Muscle of back (tissue), 11 donors: ENCODE data around the gene GFI1. TPM values are rescaled to one million over a fixed set of nuclear protein-coding genes. Genes with fewer than 3 reads are reported as not detected.

ENCODE experiments used
- DNase-seq, 3 donors: peaks; one replicate each; pipeline versions ENCODE4 v3.0.0 to v3.0.0-alpha.2; 2013
- polyA plus RNA-seq, 10 donors: library from polyadenylated mRNA; unstranded; fragments of 120-200 nt; gene quantifications; one replicate each; pipeline ENCODE4 v1.2.1, GENCODE V29; 2013; ENCODE audit not compliant: insufficient read length in 10 of 10

Gene GFI1
- polyA plus RNA-seq, 10 donors: 0.13 to 1.0 (median 0.20) TPM

- DNase-seq: no peak
Measured at GRCh38 chr1:92488416-92488815, 1.7 kb upstream of the GFI1 start.

- DNase-seq: peak in 1 of 3 donors; percentile 12
Measured at GRCh38 chr1:92487078-92487605, 417 bp upstream of the GFI1 start.

- DNase-seq: peak in 1 of 3 donors; percentile 65
Measured at GRCh38 chr1:92485381-92486250, 1.1 kb downstream of the GFI1 start.

GRCh38 chr1:92484472-92485380 lies 2.0 kb downstream of the GFI1 start:
- DNase-seq: peak in 1 of 3 donors; percentile 71

- DNase-seq: peak in 1 of 3 donors; percentile 45
Measured at GRCh38 chr1:92483610-92484471, 2.9 kb downstream of the GFI1 start.

GRCh38 chr1:92482665-92483609 lies 3.8 kb downstream of the GFI1 start:
- peak in 1 of 3 donors; percentile 50 for DNase-seq

- DNase-seq: peak in 1 of 3 donors; percentile 70
Measured at GRCh38 chr1:92481971-92482664, 4.6 kb downstream of the GFI1 start.

- DNase-seq: peak in 1 of 3 donors; percentile 45
Measured at GRCh38 chr1:92481599-92481925, 5.2 kb downstream of the GFI1 start.

GRCh38 chr1:92480813-92481598 lies 5.7 kb downstream of the GFI1 start:
- DNase-seq: peak in 1 of 3 donors; percentile 35

GRCh38 chr1:92480200-92480812 lies 6.4 kb downstream of the GFI1 start:
- no peak for DNase-seq

- no peak for DNase-seq
Measured at GRCh38 chr1:92479587-92479986, 7.1 kb downstream of the GFI1 start.

GRCh38 chr1:92478393-92478792 lies 8.3 kb downstream of the GFI1 start:
- no peak for DNase-seq

- DNase-seq: peak in 1 of 3 donors; percentile 18
Measured at GRCh38 chr1:92476071-92476631, 10.6 kb downstream of the GFI1 start.

- no peak for DNase-seq
Measured at GRCh38 chr1:92475029-92475428, 11.7 kb downstream of the GFI1 start.

- no peak for DNase-seq
Measured at GRCh38 chr1:92473781-92474495, 12.8 kb downstream of the GFI1 start.

GRCh38 chr1:92470216-92470615 lies 16.5 kb downstream of the GFI1 start:
- no peak for DNase-seq

GRCh38 chr1:92466683-92467352 lies 19.9 kb downstream of the GFI1 start:
- no peak for DNase-seq
